Smooth muscle cell (in vitro differentiated cells): Measurements from ENCODE around the gene SH3PXD2B. TPM values are rescaled to one million over a fixed set of nuclear protein-coding genes. Genes with fewer than 3 reads are reported as not detected.
"Not testable (repeated sequence)": the region's sequence is repeated elsewhere in the genome, so short reads cannot be mapped to it uniquely, and the experiment has no call there.

ENCODE experiments used
- DNase-seq: peaks from one replicate; lab custom pipeline; 2025; ENCODE audit not compliant: unreplicated experiment; lab: John Stamatoyannopoulos, UW
- H2AFZ ChIP-seq: fragments of 200-600 bp; sonication (generic); 2 replicates; pipeline ENCODE4 v1.6.0; 2016; ENCODE audit warnings: antibody characterized with exemption, low read depth, mild to moderate bottlenecking
- H3F3A ChIP-seq: fragments of 200-600 bp; sonication (generic); 2 replicates; pipeline ENCODE4 v1.6.0; 2017; ENCODE audit warnings: antibody characterized with exemption, low read depth
- H3K27ac ChIP-seq: fragments of 200-600 bp; sonication (generic); 2 replicates; pipeline ENCODE4 v1.5.1; 2016; ENCODE audit warnings: low read depth, mild to moderate bottlenecking
- H3K27me3 ChIP-seq: fragments of 200-600 bp; sonication (generic); 2 replicates; pipeline ENCODE4 v1.6.1; 2016; ENCODE audit warnings: low read depth, mild to moderate bottlenecking
- H3K36me3 ChIP-seq: fragments of 200-600 bp; sonication (generic); 2 replicates; pipeline ENCODE4 v1.5.1; 2016; ENCODE audit warnings: low read depth
- H3K4me1 ChIP-seq: fragments of 200-600 bp; sonication (generic); 2 replicates; pipeline ENCODE4 v1.5.1; 2016; ENCODE audit warnings: low read depth
- H3K4me2 ChIP-seq: fragments of 200-600 bp; sonication (generic); 2 replicates; pipeline ENCODE4 v1.6.0; 2016; ENCODE audit warnings: mild to moderate bottlenecking
- H3K4me3 ChIP-seq: fragments of 200-600 bp; sonication (generic); 2 replicates; pipeline ENCODE4 v1.5.1; 2016; ENCODE audit warnings: mild to moderate bottlenecking
- H3K79me2 ChIP-seq: fragments of 200-600 bp; sonication (generic); 2 replicates; pipeline ENCODE4 v1.6.0; 2016; ENCODE audit warnings: low read depth, mild to moderate bottlenecking
- H3K9ac ChIP-seq: fragments of 200-600 bp; sonication (generic); 2 replicates; pipeline ENCODE4 v1.6.0; 2016; ENCODE audit warnings: low read depth
- H3K9me3 ChIP-seq: fragments of 200-600 bp; sonication (generic); replicated peaks from 2 replicates; pipeline ENCODE4 v1.5.1; 2016; ENCODE audit warnings: low read depth
- H4K20me1 ChIP-seq: fragments of 200-600 bp; sonication (generic); 2 replicates; pipeline ENCODE4 v1.6.0; 2016; ENCODE audit warnings: low read depth
- CTCF ChIP-seq: fragments of 200-600 bp; sonication (generic); IDR thresholded peaks from 2 replicates; pipeline ENCODE4 v1.5.1; 2017; ENCODE audit warnings: borderline replicate concordance, mild to moderate bottlenecking, antibody characterized with exemption; ENCODE audit not compliant: insufficient read depth, poor library complexity, severe bottlenecking
- WGBS: methylation state at CpG from one replicate; pipeline ENCODE4 v1.1.7; 2016; ENCODE audit warnings: low lambda C conversion rate; 5-methylcytosine and 5-hydroxymethylcytosine counted together
- polyA plus RNA-seq: library from polyadenylated mRNA; unstranded; fragments of >200 nt; fragmentation: Nextera tagmentation; extraction: Ambion mirVana; gene quantifications from 2 replicates; pipeline ENCODE4 v1.2.1, GENCODE V29; 2016
- total RNA-seq: library from RNA; depleted of rRNA; stranded (reverse); fragments of >200 nt; gene quantifications from 2 replicates; pipeline ENCODE4 v1.2.3, GENCODE V29; 2014

The SH3PXD2B gene
- total and polyA plus RNA-seq, 2 experiments from 2014 or later = 36.5 to 39.4 TPM

- H3F3A ChIP-seq = no peaks in the 10 kb centered on the region
- no peak overlapping the region for H3K9ac ChIP-seq
- no peaks in the 10 kb centered on the region for H3K9me3 ChIP-seq
- H3K36me3 ChIP-seq = no peaks in the 10 kb centered on the region
- H4K20me1 ChIP-seq = peaks cover 3% of the 10 kb centered on the region
- no peak for DNase-seq
- no peak for TF ChIP-seq CTCF
- no peaks in the 10 kb centered on the region for H3K27me3 ChIP-seq
- H3K79me2 ChIP-seq = no peaks in the 10 kb centered on the region
- no peak overlapping the region for H2AFZ ChIP-seq
- no peak overlapping the region for H3K27ac ChIP-seq
- H3K4me2 ChIP-seq = no peak overlapping the region
- no peak overlapping the region for H3K4me3 ChIP-seq
- H3K4me1 ChIP-seq = no peaks in the 10 kb centered on the region
- WGBS = 89% methylated on average over 4 of the region's 4 CpGs
These were observed 84.1 kb downstream of the SH3PXD2B start for GRCh38 chr5:172370237-172370640.

DNA sequence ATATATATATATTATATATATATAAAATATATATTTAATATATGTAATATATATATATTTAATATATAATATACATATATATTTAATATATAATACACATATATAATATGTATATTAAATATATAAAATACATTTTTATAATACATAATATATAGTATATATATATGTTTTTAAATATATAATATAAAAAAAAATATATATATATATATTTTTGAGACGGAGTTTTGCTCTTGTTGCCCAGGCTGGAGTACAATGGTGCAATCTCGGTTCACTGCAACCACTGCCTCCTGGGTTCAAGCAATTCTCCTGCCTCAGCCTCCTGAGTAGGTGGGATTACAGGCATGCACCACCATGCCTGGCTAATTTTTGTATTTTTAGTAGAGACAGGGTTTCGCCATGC lies 85.6 kb downstream of the SH3PXD2B start:
- H3K27ac ChIP-seq, H3K4me1 ChIP-seq, H4K20me1 ChIP-seq, H3K36me3 ChIP-seq, H3K79me2 ChIP-seq, H3K27me3 ChIP-seq, H3K4me2 ChIP-seq, H3K9ac ChIP-seq, H3K4me3 ChIP-seq, H2AFZ ChIP-seq, H3F3A ChIP-seq, H3K9me3 ChIP-seq, DNase-seq: not testable (repeated sequence)
- 83% methylated on average over 3 of the region's 3 CpGs for WGBS

DNA sequence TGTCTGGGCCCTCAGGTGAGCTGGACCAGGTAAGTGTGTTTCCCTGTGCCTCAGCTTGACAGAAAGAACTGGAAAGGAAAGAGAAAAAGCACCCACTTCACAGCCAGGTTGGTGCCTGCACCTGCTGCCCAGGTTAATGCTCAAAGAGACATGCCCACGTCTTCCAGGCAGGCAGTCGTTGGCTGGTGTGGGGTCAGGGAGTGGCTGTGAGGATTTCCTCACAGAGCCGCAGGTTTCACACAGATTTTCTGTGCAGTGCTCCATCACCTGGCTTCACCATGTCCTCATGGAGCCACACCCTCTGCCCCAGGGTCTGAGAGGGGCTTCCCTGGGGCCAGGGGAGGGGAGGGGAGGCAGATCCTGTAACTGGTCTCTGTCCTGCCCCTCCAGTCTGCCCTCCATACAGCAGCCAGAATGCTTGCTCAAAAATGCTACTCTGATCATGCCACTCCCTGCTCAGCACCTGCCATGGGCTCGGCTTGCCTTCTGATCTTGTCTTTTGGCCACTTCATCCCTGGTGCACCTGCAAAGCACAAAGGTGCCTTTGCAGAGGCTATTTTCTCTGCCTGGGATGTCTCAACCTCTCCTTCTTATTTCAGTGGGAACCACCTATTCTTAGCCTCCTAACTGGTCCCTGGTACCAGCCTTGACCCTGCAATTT lies 88.2 kb downstream of the SH3PXD2B start:
- H3K79me2 ChIP-seq = no peaks in the 10 kb centered on the region
- H4K20me1 ChIP-seq = peaks cover 3% of the 10 kb centered on the region
- H3K9ac ChIP-seq = no peak overlapping the region
- H3F3A ChIP-seq = peaks cover 9% of the 10 kb centered on the region
- no peaks in the 10 kb centered on the region for H3K4me1 ChIP-seq
- no peak for DNase-seq
- no peak overlapping the region for H2AFZ ChIP-seq
- no peak overlapping the region for H3K27ac ChIP-seq
- H3K27me3 ChIP-seq = no peaks in the 10 kb centered on the region
- TF ChIP-seq CTCF = no peak
- no peaks in the 10 kb centered on the region for H3K9me3 ChIP-seq
- 93% methylated on average over 4 of the region's 4 CpGs for WGBS
- no peak overlapping the region for H3K4me3 ChIP-seq
- H3K4me2 ChIP-seq = no peak overlapping the region
- H3K36me3 ChIP-seq = no peaks in the 10 kb centered on the region

DNA sequence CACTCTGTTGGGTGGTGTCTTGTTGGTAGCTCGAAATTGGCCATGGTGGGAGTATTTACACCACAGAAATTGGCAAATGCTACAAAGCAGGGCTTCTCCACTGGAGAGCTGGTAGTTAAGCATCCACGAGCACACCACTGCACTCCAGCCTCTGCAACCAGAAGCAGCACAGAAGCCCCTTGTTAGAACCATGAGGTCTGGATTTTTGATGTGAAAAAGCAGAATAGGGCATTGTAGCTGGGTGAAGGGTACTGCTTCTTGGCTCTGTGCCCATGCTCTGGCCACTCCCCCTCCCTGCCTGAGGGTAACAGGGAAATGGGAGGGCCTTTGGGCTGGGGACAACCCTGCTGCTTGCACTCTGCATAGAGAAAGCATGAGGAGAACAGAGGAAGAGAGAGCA lies 89.6 kb downstream of the SH3PXD2B start:
- Histone ChIP-seq H3K27ac (no peak overlapping the region), H3K79me2 (no peaks in the 10 kb centered on the region), H2AFZ (no peak overlapping the region), H3K9ac (no peak overlapping the region), H3K4me1 (no peaks in the 10 kb centered on the region), H3K36me3 (no peaks in the 10 kb centered on the region), H3F3A (peaks cover 9% of the 10 kb centered on the region), H3K27me3 (no peaks in the 10 kb centered on the region), H4K20me1 (peaks cover 3% of the 10 kb centered on the region), H3K9me3 (no peaks in the 10 kb centered on the region), H3K4me2 (no peak overlapping the region), H3K4me3 (no peak overlapping the region)
- TF ChIP-seq CTCF = no peak
- DNase-seq = no peak
- WGBS = 90% methylated on average over 2 of the region's 2 CpGs
